KBM-7 (cell line): ENCODE results near the gene NATD1.
"Not testable (repeated sequence)": the region's sequence is repeated elsewhere in the genome, so short reads cannot be mapped to it uniquely, and the experiment has no call there.

ENCODE experiments used
- DNase-seq: peaks from one replicate; pipeline ENCODE4 v3.0.0-alpha.2; 2015
- in situ Hi-C: fragments of 300-500 bp; cut with MboI; formaldehyde crosslinking; loops from 2 replicates; pipeline ENCODE4 v1.14.3; 2020; ENCODE audit warnings: low sequenced_read_pairs, low pct_unique_long_range_greater_than_20kb, mixed read lengths

The NATD1 gene

GRCh38 chr17:21208352-21208751 lies 44.9 kb downstream of the NATD1 start:
- in situ Hi-C loops: no loop called here
- DNase-seq: no peak

GRCh38 chr17:21204935-21205334 lies 48.3 kb downstream of the NATD1 start:
- in situ Hi-C loops: no loop called here
- no peak for DNase-seq

DNA sequence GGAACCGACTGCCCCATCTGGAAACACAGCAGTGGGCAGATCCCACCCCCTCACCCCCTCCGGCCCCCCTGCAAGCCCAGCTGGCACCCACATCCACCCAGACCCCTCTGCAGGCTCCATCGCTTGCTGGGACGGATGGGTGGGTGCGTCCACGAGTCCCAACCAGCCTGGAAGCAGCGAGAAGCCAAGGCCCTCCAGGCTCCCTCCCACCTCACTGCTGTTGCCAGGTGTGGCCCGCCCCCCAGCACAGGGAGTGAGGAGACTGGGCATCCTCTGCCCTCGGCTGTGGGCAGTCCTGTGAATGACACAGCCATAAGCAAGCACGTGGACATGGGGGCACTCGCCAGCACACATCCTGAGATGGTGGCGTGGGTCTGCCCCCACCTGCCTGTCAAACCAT lies 50.7 kb downstream of the NATD1 start:
- DNase-seq: no peak
- in situ Hi-C loops: no loop called here

DNA sequence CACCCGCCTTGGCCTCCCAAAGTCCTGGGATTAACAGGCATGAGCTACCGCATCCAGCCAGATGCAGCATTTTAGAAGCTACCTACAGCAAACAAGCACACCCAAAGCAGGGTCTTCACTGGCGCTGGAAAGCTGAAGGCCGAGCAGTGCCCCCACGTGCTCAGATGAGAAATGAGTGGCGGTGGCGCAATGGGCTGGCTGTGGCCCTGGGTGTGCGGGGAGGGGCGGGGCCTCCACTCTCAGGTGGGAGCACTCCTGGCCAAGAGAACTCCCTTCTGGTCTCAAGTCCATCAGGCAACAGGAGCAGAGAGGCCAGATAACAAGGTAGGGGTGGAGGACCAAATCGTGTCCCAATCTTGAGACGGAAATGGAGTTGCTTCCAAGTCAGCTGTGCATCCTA lies 51.3 kb downstream of the NATD1 start:
- in situ Hi-C loops: no loop called here
- DNase-seq: no peak

- DNase-seq: no peak
- in situ Hi-C loops: no loop called here
These were observed 52.0 kb downstream of the NATD1 start for GRCh38 chr17:21201298-21201595.

DNA sequence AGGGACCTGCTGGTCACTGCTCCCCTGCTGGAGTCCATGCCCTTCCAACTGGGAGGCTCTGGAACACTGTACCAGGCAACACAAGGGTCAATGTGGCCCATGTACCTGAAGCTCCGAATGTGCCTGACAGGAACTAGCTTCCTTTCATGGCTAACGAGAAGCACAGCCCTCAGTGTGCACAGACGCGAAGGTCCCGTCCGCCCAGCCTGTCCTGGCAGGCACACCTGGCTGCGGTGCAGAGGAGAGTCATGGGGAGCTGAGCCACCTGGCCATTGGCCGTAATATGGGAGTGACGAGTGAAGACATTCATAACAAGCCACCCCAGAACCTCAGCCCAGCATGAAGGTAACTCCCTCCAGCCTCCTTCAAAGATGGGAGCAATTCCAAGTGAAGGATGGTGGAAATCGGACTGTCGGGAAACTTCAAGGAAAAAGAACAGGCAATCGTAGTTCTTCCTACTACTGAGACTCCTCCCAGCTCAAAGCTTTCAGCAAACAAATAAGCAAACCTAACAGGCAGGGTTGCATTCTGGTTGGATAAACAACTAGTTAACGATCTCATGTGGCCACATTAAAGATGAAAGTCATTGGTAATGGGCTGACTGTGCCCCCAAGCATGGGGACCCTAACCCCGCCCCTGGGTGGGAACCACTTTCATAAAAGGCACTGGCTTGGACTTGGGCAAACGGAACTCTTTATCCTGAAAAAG lies 52.5 kb downstream of the NATD1 start:
- in situ Hi-C loops: no loop called here
- no peak for DNase-seq

GRCh38 chr17:21199856-21200255 lies 53.4 kb downstream of the NATD1 start:
- no peak for DNase-seq
- in situ Hi-C loops: no loop called here

GRCh38 chr17:21199311-21199710 lies 53.9 kb downstream of the NATD1 start:
- DNase-seq: no peak
- in situ Hi-C loops: no loop called here

DNA sequence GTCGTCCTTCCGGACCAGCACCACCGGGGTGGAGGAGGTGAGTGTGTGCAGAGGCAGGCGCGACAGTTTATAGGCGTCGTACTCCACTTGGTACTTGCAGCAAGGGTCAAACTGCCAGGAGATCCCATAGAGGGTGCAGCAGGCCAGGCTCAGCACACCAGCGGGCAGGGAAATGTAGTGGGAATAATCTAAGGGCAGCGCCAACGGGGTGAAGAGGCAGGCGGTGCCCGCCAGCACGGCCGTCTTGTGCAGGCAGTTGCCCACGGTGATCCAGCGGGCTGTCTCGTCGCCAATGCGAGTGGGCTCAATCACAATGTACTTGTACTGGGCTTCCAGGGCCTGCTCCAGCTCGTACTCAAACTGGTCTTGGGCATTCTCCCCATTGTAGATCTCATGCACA lies 54.8 kb downstream of the NATD1 start:
- DNase-seq: no peak
- in situ Hi-C loops: no loop called here

- in situ Hi-C loops: no loop called here
- DNase-seq: no peak
These were observed 57.1 kb downstream of the NATD1 start for GRCh38 chr17:21196126-21196525.

GRCh38 chr17:21194703-21195102 lies 58.5 kb downstream of the NATD1 start:
- in situ Hi-C loops: no loop called here

GRCh38 chr17:21194226-21194625 lies 59.0 kb downstream of the NATD1 start:
- no peak for DNase-seq
- in situ Hi-C loops: no loop called here

More at GRCh38 chr17:21194703-21195102, 58.5 kb downstream of the NATD1 start:
- no peak for DNase-seq

- DNase-seq: no peak
These were observed 60.2 kb downstream of the NATD1 start for GRCh38 chr17:21193031-21193430.

DNA sequence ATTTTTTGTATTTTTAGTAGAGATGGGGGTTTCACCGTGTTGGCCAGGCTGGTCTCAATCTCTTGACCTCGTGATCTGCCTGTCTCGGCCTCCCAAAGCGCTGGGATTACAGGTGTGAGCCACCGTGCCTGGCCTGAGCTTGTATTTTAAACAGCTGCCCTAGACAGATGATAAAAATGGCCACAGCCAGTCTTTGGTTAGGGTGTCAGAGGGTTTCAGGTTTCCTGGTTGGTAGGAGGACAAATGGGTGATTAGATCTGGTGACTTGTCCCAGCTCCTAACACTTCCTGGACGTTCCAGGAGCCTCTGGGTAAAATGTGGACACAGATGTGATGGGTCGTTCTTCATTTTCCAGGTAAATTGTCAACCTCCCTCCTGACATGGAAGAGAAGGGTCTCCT lies 60.8 kb downstream of the NATD1 start:
- DNase-seq, in situ Hi-C loops: not testable (repeated sequence)

More at GRCh38 chr17:21193031-21193430, 60.2 kb downstream of the NATD1 start:
- in situ Hi-C loops: no loop called here

DNA sequence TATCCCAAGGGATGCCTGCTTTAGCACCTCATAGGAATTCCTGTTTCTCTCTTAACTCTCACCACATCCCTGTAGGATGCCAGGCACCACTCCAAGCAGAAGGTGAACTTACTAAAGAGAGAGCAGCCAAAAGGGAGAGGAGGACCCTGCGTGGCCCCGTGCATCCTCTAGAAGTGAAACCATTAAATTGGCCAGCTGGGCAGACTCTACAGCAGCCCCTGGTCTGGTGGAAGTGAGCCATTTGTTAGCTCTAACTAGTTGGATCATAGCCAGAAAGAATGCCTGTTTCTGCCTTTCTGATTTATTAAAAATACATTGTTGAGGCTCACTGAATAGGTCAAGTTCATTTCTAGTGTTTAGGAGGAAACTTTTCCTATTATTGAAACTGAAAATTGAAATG lies 61.5 kb downstream of the NATD1 start:
- in situ Hi-C loops: no loop called here
- no peak for DNase-seq

DNA sequence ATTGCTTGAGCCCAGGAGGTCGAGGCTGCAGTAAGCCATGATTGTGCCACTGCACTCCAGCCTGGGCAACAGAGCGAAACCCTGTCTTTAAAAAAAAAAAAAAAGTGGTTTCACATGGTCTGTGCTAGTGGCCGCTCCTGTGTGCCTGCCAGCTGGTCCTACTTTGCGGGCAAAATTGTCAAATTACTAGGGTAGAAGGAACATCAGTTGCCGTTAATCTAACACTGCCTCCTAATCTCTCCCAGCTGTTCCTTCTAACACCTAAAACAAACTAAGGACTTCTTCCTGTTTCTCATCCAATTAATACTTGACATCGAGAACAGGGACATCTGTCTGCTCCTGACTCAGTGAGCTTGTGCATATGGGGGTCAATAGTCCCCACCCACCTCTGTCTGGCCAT lies 63.1 kb downstream of the NATD1 start:
- in situ Hi-C loops: no loop called here
- no peak for DNase-seq

DNA sequence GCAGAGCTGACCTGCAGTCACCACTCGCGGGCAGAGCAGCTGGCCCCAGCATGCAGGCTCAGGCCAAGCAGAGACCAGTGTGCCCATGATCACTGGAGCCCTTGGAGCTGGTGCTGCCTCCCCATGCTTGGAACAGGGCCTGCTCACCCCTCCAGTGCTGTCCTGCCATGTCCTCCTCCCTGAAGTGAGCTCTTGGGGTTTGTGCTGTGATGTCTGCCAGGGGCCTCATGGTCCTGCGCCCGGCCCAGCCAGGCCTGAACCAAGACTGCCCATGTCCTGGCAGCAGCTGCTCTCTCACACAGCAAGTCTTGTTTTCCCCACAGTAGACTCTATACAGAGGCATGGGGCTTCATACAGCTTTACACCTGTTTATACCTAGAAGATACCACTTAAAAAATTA lies 63.8 kb downstream of the NATD1 start:
- no peak for DNase-seq
- in situ Hi-C loops: no loop called here
